ENCODE results near the gene TPH2.

The TPH2 gene

DNA sequence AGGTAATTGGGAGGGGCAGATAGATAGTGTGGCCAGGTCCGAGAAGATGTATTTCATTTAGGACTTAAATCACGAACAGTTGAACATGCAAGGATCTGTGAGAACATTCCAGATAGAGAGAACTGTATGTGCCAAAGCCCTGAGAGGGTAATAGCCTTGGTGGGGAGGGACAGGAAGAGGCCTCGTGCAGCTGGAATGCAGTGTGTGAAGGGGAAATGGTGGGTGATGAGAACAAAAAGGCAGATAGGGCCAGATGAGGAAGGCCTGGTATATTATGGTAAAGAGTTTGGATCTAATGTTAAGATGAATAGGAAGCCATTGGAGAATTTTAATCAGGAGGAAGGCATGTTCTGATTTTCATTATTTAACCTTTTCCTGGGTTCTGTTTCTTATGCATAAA, 136.3 kb downstream of the TPH2 start:
- Histone ChIP-seq H3K4me3 (ENCODE audit: low read depth in 1 of 2, low read length in 1 of 2) (no peak overlapping the region), H3K4me1 (ENCODE audit: control insufficient read depth in 1 of 2, insufficient read depth in 1 of 2, low read depth in 1 of 2, low read length in 1 of 2) (no peaks in the 10 kb centered on the region)
- TF ChIP-seq, protein P1, sequence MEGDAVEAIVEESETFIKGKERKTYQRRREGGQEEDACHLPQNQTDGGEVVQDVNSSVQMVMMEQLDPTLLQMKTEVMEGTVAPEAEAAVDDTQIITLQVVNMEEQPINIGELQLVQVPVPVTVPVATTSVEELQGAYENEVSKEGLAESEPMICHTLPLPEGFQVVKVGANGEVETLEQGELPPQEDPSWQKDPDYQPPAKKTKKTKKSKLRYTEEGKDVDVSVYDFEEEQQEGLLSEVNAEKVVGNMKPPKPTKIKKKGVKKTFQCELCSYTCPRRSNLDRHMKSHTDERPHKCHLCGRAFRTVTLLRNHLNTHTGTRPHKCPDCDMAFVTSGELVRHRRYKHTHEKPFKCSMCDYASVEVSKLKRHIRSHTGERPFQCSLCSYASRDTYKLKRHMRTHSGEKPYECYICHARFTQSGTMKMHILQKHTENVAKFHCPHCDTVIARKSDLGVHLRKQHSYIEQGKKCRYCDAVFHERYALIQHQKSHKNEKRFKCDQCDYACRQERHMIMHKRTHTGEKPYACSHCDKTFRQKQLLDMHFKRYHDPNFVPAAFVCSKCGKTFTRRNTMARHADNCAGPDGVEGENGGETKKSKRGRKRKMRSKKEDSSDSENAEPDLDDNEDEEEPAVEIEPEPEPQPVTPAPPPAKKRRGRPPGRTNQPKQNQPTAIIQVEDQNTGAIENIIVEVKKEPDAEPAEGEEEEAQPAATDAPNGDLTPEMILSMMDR (IDR thresholded peaks at IDR 0.05): no peak

DNA sequence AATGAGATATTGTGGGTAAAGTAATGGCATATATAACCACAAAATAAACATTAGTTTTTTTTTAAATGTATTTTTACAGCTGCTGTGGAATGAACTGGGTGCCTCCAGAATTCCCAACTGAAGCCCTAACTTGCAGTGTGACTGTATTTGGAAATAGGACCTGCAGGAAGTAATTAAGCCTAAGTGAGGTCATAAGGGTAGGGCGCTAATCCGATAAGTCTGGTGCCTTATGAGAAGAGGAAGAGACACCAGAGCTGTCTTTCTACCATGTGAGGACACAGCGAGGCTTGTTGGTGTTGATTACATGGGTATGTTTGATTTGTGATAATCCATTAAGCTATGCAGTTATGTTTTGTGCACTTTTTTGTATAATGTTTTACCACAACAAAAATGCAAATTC, 136.8 kb downstream of the TPH2 start:
- TF ChIP-seq, protein P1 (IDR thresholded peaks at IDR 0.05): no peak
- Histone ChIP-seq H3K4me1 (ENCODE audit: control insufficient read depth in 1 of 2, insufficient read depth in 1 of 2, low read depth in 1 of 2, low read length in 1 of 2) (no peaks in the 10 kb centered on the region), H3K27me3 (no peaks in the 10 kb centered on the region), H3K4me3 (ENCODE audit: low read depth in 1 of 2, low read length in 1 of 2) (no peak overlapping the region), H3K9me3 (peaks cover 3% of the 10 kb centered on the region), H3K27ac (no peak overlapping the region), H3K36me3 (no peaks in the 10 kb centered on the region)

More for the DNA sequence above, 136.3 kb downstream of the TPH2 start:
- Histone ChIP-seq H3K27ac (no peak overlapping the region), H3K27me3 (no peaks in the 10 kb centered on the region), H3K36me3 (no peaks in the 10 kb centered on the region), H3K9me3 (peaks cover 3% of the 10 kb centered on the region)

DNA sequence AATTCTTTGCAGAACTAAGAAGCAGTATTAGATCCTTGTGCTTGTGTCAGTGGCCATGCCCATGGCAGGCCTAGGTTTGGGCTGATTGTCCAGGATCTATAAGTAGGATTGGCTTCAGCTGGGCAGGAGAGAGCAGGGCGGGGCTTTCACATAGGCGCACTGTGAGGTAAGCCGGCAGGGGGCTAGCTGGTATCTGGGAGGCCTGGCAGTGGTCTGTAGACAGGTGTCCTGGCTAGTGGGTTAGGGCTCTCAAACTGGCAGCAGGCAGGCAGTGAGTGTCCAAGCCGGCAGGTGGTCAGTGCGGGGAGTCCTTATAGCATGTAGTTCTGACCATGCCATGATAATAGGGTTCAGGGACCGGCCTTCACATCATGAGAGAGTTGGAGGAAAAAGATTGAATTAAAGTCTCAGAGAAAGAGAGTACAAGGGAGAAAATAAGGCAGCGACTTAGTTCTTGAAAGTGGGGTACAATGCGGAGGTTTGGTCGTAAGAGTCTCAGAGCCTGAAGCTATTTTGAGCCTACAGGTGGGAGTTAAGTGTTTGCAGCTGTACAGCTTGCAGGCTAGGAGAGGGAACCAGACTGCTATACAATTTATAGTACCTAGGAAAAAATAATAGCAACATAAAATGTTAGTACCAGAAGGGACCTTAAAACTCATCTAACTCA, 137.4 kb downstream of the TPH2 start:
- Histone ChIP-seq H3K9me3 (peaks cover 1% of the 10 kb centered on the region), H3K27me3 (no peaks in the 10 kb centered on the region), H3K27ac (no peak overlapping the region), H3K4me3 (ENCODE audit: low read depth in 1 of 2, low read length in 1 of 2) (no peak overlapping the region), H3K36me3 (no peaks in the 10 kb centered on the region), H3K4me1 (ENCODE audit: control insufficient read depth in 1 of 2, insufficient read depth in 1 of 2, low read depth in 1 of 2, low read length in 1 of 2) (no peaks in the 10 kb centered on the region)
- TF ChIP-seq, protein P1 (IDR thresholded peaks at IDR 0.05): no peak

DNA sequence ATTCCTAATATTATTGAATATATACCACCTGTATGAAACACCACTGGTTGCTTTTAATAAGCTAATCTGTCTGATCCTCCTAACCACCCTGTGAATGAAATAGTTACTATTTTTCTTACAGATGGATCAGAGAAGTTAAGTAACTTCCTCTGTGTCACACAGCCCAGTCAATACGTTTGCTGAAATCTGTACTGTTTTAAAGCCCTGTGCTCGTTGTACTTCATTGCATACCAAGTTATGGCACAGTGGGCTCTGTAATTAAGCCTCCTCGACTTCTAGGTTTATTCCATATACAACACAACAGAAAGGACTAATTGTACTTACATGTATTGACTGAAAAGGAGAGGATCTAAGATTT, 137.9 kb downstream of the TPH2 start:
- no peaks in the 10 kb centered on the region for H3K4me1 ChIP-seq (ENCODE audit: control insufficient read depth in 1 of 2, insufficient read depth in 1 of 2, low read depth in 1 of 2, low read length in 1 of 2)
- TF ChIP-seq, protein P1 (IDR thresholded peaks at IDR 0.05): no peak
- no peaks in the 10 kb centered on the region for H3K27me3 ChIP-seq

DNA sequence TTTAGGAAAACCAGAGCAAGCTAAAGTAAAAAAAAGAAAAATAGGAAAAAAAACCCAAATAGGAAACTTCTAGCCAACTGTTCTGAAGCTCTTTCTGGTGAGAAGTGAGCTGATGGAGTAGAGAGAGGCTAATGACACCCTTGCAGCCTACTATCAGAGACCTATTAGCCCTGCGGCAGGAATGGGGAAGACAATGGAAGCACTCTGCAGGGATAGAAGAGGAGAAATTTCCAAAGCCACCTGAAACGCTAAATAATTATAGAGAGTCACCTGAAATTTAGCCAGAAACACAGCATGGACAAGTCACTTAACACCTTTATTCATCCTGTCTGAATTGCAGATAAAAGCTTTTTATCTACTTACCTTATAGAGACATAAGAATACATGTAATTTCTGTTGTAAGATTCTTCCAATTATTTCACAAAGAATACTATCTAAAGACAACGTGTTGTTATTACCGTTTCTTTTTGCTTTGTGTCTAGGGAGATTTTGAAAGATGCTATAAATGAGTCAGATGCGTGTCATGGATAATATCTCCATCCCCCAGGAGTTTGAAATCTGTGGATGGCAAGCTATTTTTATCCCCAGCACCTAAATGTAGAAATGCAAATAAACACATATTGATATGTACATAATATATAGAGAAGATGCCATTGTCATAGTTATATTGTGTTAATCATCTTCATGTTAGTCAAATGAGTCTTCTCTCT, 138.6 kb downstream of the TPH2 start:
- TF ChIP-seq, protein P1 (IDR thresholded peaks at IDR 0.05): no peak

More for the DNA sequence above, 137.9 kb downstream of the TPH2 start:
- Histone ChIP-seq H3K4me3 (ENCODE audit: low read depth in 1 of 2, low read length in 1 of 2) (no peak overlapping the region), H3K36me3 (no peaks in the 10 kb centered on the region), H3K27ac (no peak overlapping the region), H3K9me3 (no peaks in the 10 kb centered on the region)

More for the DNA sequence above, 138.6 kb downstream of the TPH2 start:
- H3K27me3 ChIP-seq: no peaks in the 10 kb centered on the region
- H3K4me1 ChIP-seq (ENCODE audit: control insufficient read depth in 1 of 2, insufficient read depth in 1 of 2, low read depth in 1 of 2, low read length in 1 of 2): no peaks in the 10 kb centered on the region
- no peak overlapping the region for H3K27ac ChIP-seq
- no peaks in the 10 kb centered on the region for H3K36me3 ChIP-seq
- H3K9me3 ChIP-seq: no peaks in the 10 kb centered on the region
- H3K4me3 ChIP-seq (ENCODE audit: low read depth in 1 of 2, low read length in 1 of 2): no peak overlapping the region

Measured in neutrophil (primary cell).